CD4-positive, CD25-positive, alpha-beta regulatory T cell (primary cell): ENCODE measurements around the gene HSPA12B. TPM values are rescaled to one million over a fixed set of nuclear protein-coding genes. Genes with fewer than 3 reads are reported as not detected.

Experiments used
- ATAC-seq, 2 donors: fragments of 150-1000 bp; cut with Tn5 transposase; one replicate each; pipeline ENCODE4 v1.10.0; 2021; ENCODE audit warnings: low read depth in 2 of 2, moderate number of reproducible peaks in 2 of 2, moderate library complexity in 1 of 2
- DNase-seq, 3 donors: peaks; one replicate each; pipeline versions ENCODE4 v3.0.0 to v3.0.0-alpha.2; 2012 to 2022; ENCODE audit warnings: mixed read lengths in 1 of 3
- H3K27ac ChIP-seq: one replicate; pipeline ENCODE4 v1.7.0; 2013; ENCODE audit warnings: mild to moderate bottlenecking, low read length; ENCODE audit not compliant: insufficient read depth, poor library complexity, severe bottlenecking
- H3K27me3 ChIP-seq: one replicate; pipeline ENCODE4 v1.7.0; 2013; ENCODE audit warnings: low read length; ENCODE audit not compliant: control insufficient read depth, insufficient read depth
- H3K36me3 ChIP-seq: one replicate; pipeline ENCODE4 v1.7.0; 2013; ENCODE audit warnings: mild to moderate bottlenecking, low read length, moderate library complexity; ENCODE audit not compliant: control insufficient read depth, insufficient read depth
- H3K4me1 ChIP-seq: 2 replicates; pipeline ENCODE4 v1.7.0; 2013; ENCODE audit warnings: mild to moderate bottlenecking, low read length; ENCODE audit not compliant: insufficient read depth, control insufficient read depth, poor library complexity, severe bottlenecking
- H3K4me3 ChIP-seq: one replicate; pipeline ENCODE4 v1.7.0; 2013; ENCODE audit warnings: low read depth, mild to moderate bottlenecking, low read length, moderate library complexity
- H3K9me3 ChIP-seq, 2 experiments: 1 replicate in 1 of 2; 2 replicates in 1 of 2; pipeline ENCODE4 v1.7.0; 2013; ENCODE audit warnings: low read length in 2 of 2, mild to moderate bottlenecking in 1 of 2, moderate library complexity in 1 of 2; ENCODE audit not compliant: control insufficient read depth in 2 of 2
- H3K27ac Mint-ChIP-seq, 3 donors: one replicate each; pipeline ENCODE4 v1.8.0; 2020 to 2022; ENCODE audit warnings: mild to moderate bottlenecking in 3 of 3, mixed read lengths in 3 of 3, moderate library complexity in 2 of 3
- H3K27me3 Mint-ChIP-seq: one replicate; pipeline ENCODE4 v1.8.0; 2022; ENCODE audit warnings: mild to moderate bottlenecking, mixed read lengths
- H3K36me3 Mint-ChIP-seq: one replicate; pipeline ENCODE4 v1.8.0; 2020; ENCODE audit warnings: mixed read lengths
- H3K4me1 Mint-ChIP-seq, 4 donors: one replicate each; pipeline ENCODE4 v1.8.0; 2020 to 2022; ENCODE audit warnings: mixed read lengths in 4 of 4, mild to moderate bottlenecking in 1 of 4
- H3K4me3 Mint-ChIP-seq, 4 donors: one replicate each; pipeline ENCODE4 v1.8.0; 2020 to 2022; ENCODE audit warnings: mild to moderate bottlenecking in 4 of 4, mixed read lengths in 4 of 4, moderate library complexity in 3 of 4
- H3K9me3 Mint-ChIP-seq, 7 donors: one replicate each; pipeline ENCODE4 v1.8.0; 2020 to 2022; ENCODE audit warnings: mixed read lengths in 7 of 7, mild to moderate bottlenecking in 3 of 7, moderate library complexity in 2 of 7
- polyA plus RNA-seq, 4 donors: library from polyadenylated mRNA; unstranded; fragments of 300-500 nt; fragmentation: Illumina TruSeq; gene quantifications; one replicate each; pipeline ENCODE4 v1.2.3, GENCODE V29; 2021
- total RNA-seq: library from RNA; stranded (reverse); gene quantifications from one replicate; pipeline ENCODE4 v1.2.3, GENCODE V29; 2022

Gene HSPA12B
- total and polyA plus RNA-seq, 5 donors from 2014 or later: 0.09 TPM; not detected in 4

GRCh38 chr20:3733119-3733995 is 872 bp downstream of the HSPA12B start:
- peak overlapping the region in 1 of 3 donors; percentile 38 for H3K27ac Mint-ChIP-seq
- no peak overlapping the region for H3K4me3 Mint-ChIP-seq
- Histone ChIP-seq H3K36me3 (no peaks in the 10 kb centered on the region), H3K4me1 (no peaks in the 10 kb centered on the region), H3K27me3 (peaks cover 2% of the 10 kb centered on the region), H3K9me3 (no peaks in the 10 kb centered on the region), H3K27ac (no peak overlapping the region), H3K4me3 (no peak overlapping the region)
- peaks cover 0 to 5% (median 0%) of the 10 kb centered on the region in 4 donors for H3K4me1 Mint-ChIP-seq
- H3K9me3 Mint-ChIP-seq: peaks cover 0 to 3% (median 0%) of the 10 kb centered on the region in 7 donors
- peaks cover 5% of the 10 kb centered on the region for H3K36me3 Mint-ChIP-seq
- DNase-seq: no peak
- ATAC-seq: no peak
- peaks cover 48% of the 10 kb centered on the region for H3K27me3 Mint-ChIP-seq

DNA sequence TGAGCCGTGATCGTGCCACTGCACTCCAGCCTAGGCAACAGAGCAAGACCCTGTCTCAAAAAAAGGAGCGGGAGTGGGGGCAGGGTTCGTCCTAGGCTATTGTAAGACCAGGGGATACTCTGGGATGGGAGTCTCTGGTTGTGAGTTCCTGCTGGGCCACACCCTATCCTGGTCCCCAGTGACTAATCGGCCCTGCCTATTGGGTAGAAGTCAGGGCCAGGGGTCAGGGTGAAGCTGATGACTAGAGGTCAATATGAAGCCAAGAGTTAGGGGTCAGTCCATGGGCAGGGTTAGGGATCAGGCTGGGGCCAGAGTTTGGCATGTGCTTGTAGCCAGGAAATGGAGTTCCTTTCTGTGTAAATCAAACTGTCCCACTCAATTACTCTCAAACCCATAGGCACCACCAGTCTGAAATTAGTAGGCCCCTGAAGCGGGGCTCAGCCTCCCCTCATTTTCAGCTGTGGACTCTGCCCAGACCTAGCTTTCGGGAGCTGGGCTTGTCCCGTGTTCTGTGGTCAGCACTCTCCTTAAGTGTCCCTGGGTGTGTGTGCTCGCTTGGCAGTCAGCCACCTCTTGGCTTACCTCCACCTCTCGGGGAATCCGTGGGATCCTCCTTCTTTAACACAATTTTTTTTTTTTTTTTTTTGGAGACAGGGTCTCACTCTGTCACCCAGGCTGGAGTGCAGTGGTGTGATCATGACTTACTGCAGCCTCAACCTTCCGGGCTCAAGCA is 1.8 kb downstream of the HSPA12B start:
- H3K4me1 Mint-ChIP-seq: peaks cover 0 to 5% (median 0%) of the 10 kb centered on the region in 4 donors
- Histone ChIP-seq H3K9me3 (no peaks in the 10 kb centered on the region), H3K27ac (no peak overlapping the region), H3K4me3 (no peak overlapping the region), H3K4me1 (no peaks in the 10 kb centered on the region), H3K27me3 (peaks cover 2% of the 10 kb centered on the region), H3K36me3 (no peaks in the 10 kb centered on the region)
- H3K36me3 Mint-ChIP-seq: peaks cover 5% of the 10 kb centered on the region
- ATAC-seq: no peak
- no peak overlapping the region for H3K27ac Mint-ChIP-seq
- no peak for DNase-seq
- peaks cover 0 to 3% (median 0%) of the 10 kb centered on the region in 7 donors for H3K9me3 Mint-ChIP-seq
- H3K27me3 Mint-ChIP-seq: peaks cover 48% of the 10 kb centered on the region
- H3K4me3 Mint-ChIP-seq: no peak overlapping the region

GRCh38 chr20:3735768-3736167 is 3.3 kb downstream of the HSPA12B start:
- no peak for ATAC-seq
- H3K4me1 Mint-ChIP-seq: peaks cover 0 to 5% (median 0%) of the 10 kb centered on the region in 4 donors

DNA sequence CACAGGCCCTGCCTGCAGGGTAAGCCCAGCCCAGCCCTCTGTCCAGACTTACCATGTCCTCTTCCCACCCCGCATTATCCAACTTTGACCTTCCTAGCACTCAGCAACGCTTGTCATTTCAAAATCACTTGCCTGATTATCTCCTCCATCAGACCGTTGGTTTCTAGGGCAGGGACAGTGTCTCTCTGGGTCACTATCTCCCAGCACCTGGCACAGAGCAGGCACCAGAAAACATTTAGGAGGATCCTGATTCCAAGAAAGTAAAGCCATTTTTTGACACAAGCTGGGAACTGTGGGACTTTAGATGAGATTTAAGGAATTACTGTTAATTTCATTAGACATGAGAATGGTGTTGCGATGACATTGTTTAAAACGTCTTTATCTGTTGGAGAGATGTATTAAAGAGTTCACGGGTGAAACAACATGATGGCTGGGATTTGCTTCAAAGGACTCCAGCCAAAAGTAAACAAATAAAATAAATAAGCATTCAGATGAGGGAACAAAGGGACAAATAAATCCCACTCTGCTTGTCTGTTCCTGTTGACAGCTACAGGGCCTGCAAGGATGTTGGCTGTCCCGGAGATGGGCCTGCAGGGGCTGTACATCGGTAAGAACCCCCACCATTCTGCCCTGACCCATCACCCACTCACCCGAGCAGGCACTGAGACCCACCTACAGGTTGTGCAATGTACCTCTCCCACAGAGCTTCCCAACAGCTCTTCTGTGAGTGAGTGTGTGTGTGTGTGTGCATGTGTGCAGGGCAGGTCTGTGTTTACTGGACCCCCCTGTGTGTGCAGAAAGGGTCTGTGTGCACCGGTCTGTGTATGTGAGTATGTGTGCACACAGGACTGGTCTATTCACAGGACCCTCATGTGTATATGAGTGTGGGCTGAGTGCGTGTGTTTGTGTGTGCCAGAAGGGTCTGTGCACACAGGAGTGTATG is 5.9 kb downstream of the HSPA12B start:
- Mint-ChIP-seq H3K4me3 (no peak overlapping the region), H3K4me1 (no peaks in the 10 kb centered on the region), H3K36me3 (no peaks in the 10 kb centered on the region), H3K27me3 (peaks cover 22% of the 10 kb centered on the region), H3K27ac (no peak overlapping the region), H3K9me3 (no peaks in the 10 kb centered on the region)
- Histone ChIP-seq H3K9me3 (no peaks in the 10 kb centered on the region), H3K4me3 (no peak overlapping the region), H3K4me1 (no peaks in the 10 kb centered on the region), H3K27me3 (peaks cover 2% of the 10 kb centered on the region), H3K36me3 (no peaks in the 10 kb centered on the region), H3K27ac (no peak overlapping the region)
- no peak for ATAC-seq
- no peak for DNase-seq

More at GRCh38 chr20:3735768-3736167, 3.3 kb downstream of the HSPA12B start:
- Mint-ChIP-seq H3K36me3 (peaks cover 4% of the 10 kb centered on the region), H3K4me3 (no peak overlapping the region), H3K27ac (no peak overlapping the region), H3K27me3 (peaks cover 39% of the 10 kb centered on the region), H3K9me3 (peaks cover 0 to 3% (median 0%) of the 10 kb centered on the region in 7 donors)
- Histone ChIP-seq H3K36me3 (no peaks in the 10 kb centered on the region), H3K9me3 (no peaks in the 10 kb centered on the region), H3K4me3 (no peak overlapping the region), H3K27me3 (peaks cover 2% of the 10 kb centered on the region), H3K4me1 (no peaks in the 10 kb centered on the region), H3K27ac (no peak overlapping the region)
- no peak for DNase-seq

- Histone ChIP-seq H3K4me3 (no peak overlapping the region), H3K9me3 (no peaks in the 10 kb centered on the region), H3K27me3 (peaks cover 2% of the 10 kb centered on the region), H3K27ac (no peak overlapping the region), H3K36me3 (no peaks in the 10 kb centered on the region), H3K4me1 (no peaks in the 10 kb centered on the region)
- Mint-ChIP-seq H3K27me3 (peaks cover 19% of the 10 kb centered on the region), H3K9me3 (peaks cover 0 to 1% (median 0%) of the 10 kb centered on the region in 7 donors), H3K36me3 (no peaks in the 10 kb centered on the region), H3K27ac (no peak overlapping the region), H3K4me3 (no peak overlapping the region), H3K4me1 (peaks cover 0 to under 1% (median 0%) of the 10 kb centered on the region in 4 donors)
- no peak for ATAC-seq
- no peak for DNase-seq
Measured at GRCh38 chr20:3739054-3739925, 6.8 kb downstream of the HSPA12B start.

DNA sequence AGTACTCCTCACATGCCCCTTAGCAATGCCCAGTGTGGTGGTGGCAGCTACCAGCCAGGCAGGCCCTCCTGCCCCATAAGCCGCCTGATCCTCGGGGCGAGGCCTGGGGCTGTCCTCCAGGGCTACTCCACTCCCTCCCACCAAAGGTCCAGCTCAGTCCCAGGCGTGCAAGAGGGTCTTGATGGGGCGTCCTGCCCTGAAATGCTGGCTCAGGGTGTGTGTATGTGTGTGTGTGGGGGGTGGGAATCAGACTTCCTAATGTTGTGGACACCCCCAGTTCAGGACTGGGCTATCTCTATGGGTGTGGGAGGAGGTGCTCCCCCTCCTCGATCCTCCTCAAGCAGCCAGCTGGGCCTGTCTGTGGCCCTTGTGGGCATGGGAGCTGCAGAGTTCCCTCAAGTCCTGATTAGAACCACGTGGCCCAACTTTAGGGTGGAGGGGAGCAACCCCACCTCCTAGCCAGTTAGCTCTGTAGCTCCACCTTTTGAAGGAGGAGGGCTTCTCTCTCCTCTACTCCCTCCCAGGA is 7.5 kb downstream of the HSPA12B start:
- peaks cover 13% of the 10 kb centered on the region for H3K27me3 Mint-ChIP-seq
- no peak for ATAC-seq
- Histone ChIP-seq H3K36me3 (no peaks in the 10 kb centered on the region), H3K27ac (no peak overlapping the region), H3K4me3 (no peak overlapping the region), H3K9me3 (no peaks in the 10 kb centered on the region), H3K27me3 (peaks cover 2% of the 10 kb centered on the region), H3K4me1 (peaks cover 4% of the 10 kb centered on the region)
- H3K9me3 Mint-ChIP-seq: peaks cover 0 to 2% (median 0%) of the 10 kb centered on the region in 7 donors
- no peak overlapping the region for H3K4me3 Mint-ChIP-seq
- H3K36me3 Mint-ChIP-seq: no peaks in the 10 kb centered on the region
- no peak overlapping the region for H3K27ac Mint-ChIP-seq
- no peak for DNase-seq
- H3K4me1 Mint-ChIP-seq: peaks cover 0 to 6% (median 3%) of the 10 kb centered on the region in 4 donors
